ENCODE measurements around the gene SMIM9.
A peak's percentile ranks its signal among the peaks of the same experiment; 100 is the strongest.
"Not testable (repeated sequence)": the region's sequence is repeated elsewhere in the genome, so short reads cannot be mapped to it uniquely, and the experiment has no call there.

Gene SMIM9

DNA sequence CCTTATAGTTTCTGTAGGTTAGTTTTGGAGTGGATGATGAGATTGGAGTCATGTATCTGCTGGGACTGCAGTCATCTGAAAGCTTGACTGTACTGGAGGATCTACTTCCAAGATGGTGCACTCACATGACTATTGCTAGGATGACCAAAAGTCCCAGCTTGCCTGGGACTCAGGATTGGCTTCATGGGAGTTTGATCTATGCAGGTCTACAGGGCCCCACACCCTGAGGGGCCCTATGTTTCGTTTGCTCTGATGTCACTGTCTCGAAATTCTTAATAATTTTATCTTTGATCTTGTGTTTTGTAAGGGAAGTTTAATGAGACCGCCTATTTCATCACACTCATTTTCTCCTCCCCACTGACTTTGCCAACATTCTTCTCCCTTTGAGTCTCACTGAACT is at the start of gene SMIM9:
Gene SMIM9 (minus strand): TSS at position 101 of the 400 bp plus-strand sequence. CDS start 3,806 bp downstream, outside the sequence.
- DNase-seq: no peak

DNA sequence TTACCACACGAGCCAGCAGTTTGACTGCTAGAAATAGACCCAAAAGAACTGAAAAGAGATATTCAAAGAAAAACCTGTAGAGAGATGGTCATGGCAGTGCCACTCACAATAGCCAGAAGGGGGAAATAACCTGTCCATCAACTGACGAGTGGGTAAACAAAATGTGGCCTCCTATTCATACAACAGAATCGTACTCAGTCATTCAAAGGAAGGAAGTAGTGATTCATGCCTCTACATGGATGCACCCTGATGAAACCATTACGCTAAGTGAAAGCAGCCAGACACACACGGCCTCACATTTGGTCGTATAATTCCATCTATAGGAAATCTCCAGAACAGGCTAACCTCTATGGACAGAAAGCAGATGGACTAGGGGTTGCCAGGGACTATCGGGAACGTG is 49.6 kb upstream of the SMIM9 start:
- not testable (repeated sequence) for DNase-seq

DNA sequence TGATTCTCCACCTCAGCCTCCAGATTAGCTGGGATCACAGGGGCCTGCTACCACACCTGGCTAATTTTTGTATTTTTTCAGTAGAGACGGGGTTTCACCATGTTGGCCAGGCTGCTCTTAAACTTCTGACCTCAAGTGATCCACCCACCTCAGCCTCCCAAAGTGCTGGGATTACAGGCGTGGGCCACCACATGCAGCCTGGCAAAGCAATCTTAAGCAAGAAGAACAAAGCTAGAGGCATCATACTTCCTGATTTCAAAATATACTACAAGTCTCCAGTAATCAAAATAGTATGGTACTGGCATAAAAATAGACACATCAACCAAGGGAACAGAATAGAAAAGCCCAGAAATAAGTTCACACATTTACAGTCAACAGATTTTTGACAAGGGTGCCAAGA is 38.9 kb upstream of the SMIM9 start:
- DNase-seq: no peak

DNA sequence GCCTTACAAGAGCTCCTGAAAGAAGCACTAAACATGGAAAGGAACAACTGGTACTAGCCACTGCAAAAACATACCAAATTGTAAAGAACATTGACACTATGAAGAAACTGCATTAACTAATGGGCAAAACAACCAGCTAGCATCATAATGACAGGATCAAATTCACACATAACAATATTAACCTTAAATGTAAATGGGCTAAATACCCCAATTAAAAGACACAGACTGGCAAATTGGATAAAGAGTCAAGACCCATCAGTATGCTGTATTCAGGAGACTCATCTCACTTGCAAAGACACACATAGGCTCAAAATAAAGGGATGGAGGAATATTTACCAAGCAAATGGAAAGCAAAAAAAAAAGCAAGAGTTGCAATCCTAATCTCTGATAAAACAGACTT is 34.1 kb upstream of the SMIM9 start:
- DNase-seq: not testable (repeated sequence)

DNA sequence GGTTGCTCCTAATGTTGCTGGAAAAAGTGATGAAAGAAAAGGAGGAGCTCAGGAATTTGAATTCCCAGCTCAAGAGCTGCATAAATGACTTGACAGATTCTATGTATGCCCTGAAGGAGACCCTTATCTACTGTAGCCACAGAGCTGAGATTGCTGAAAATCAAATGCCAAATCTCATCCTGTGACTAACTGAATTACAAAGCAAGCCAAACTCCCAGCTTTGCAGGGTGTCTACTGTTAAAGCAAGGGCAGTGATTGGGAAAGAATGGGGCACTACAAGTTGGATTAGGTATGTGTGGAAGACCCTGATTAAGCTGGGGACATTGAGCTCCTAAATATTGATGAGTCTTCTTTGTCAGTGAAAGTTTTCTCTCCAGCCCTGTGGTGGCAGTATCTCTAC is 20.8 kb upstream of the SMIM9 start:
- no peak for DNase-seq

DNA sequence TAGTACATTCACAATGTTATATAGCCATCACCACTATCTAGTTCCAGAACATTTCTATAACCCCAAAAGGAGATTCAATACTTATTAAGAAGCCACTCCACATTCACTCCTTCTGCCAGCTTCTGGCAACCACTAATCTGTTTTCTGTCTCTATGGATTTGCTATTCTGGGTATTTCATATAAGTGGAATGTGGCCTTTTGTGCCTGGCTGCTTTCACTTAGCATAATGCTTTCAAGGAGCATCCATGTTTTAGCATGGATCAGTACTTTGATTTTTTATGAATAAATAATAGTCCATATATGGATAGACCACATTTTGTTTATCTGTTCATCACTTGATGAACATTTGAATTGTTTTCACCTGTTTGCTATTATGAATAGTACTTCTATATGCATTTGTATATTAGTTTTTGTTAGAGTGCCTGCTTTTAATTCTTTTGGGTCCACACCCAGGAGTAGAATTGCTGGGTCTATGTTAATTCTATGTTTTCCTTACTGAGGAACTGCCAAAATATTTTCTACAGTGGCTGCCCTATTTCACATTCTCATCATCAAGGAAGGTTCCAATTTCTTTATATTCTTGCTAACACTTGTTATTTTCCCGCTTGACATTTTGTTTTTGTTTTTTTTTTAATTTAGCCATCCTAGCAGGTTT is 16.6 kb upstream of the SMIM9 start:
- no peak for DNase-seq

DNA sequence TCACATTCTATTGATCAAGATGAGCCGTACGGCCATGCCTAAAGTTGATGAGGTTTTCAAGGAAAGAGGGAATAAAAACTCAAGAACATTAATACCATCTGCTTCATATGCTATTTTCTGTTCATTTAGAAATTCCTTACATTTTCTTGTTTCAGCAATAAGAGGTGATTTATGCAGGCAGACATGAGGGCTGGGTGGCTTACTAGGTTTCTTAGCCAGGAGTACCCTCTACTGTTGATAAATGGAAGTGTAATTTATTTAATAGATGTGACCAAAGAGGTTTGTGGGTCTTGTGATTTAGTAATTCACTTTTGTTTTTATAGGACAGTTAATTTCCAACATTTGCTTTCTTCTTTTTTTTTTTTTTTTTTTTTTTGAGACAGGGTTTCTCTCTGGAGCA is 6.4 kb upstream of the SMIM9 start:
- peak; percentile 59 for DNase-seq

DNA sequence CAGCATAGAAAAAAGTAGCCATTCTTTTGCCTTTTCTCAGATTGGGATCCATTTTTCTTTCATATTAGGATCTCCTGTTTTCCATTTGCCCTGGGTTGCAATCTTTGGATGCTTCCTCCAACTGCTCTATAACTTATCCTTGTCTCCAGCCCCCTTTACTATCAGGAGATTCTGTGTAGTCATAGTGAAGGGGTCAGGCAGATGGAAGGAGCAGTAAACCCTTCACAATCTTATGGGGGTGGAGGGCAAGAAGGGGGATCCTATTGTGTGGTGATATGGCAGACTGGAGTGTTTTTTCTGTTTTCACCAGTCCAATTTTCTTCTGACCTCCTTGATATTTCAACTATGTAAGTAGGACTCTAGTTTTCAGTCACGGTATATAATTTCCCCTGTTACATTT is 1.7 kb upstream of the SMIM9 start:
- no peak for DNase-seq

DNA sequence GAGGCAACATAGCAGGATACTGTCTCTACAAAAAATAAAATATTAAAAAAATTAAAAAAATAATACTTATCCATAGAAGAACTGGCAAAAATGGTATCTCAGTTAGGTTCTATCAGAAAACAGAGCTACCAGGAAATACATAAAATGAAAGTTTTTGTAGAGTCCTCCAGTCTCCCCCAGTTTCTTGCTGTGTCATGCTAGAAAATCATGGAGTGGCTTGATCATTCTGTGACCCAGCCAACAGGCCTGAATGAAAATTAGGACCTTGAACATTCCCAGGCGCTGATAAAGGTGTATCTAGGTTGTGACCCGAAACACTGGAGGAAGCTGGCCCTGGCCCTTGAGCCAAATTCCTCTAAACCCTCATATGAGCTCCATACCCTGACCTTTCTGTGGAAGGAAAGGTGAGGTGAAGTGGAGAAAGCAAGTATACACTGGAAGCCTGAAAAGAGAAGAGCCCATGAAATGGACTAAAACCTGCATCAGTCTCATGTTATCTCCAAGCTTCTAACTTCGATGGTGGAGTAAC is 652 bp downstream of the SMIM9 start:
- no peak for DNase-seq

DNA sequence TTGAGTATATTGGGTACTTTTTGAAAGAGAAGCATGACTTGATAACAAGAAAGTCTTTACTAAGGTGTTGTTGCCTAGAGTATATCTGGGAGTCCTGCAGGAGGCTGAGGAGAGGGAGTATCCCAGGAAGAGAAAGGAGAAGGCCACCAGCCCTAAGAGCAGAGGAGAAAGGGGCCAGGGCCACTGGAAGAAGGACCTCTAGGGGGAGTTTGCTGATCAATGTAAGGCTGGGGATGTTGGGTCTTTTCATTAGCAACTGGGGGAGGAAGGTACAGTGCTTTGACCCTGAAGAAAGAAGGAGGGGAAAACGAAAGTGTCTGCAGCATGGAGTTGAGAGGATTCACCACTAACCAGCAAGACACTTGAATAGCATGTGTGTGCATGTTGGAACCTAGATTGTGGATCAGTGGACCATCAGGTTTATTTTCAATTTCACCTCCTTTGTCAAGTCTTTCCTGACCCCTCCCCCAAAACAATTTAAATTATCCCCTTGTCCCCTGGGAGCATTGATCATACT is 4.5 kb downstream of the SMIM9 start:
- DNase-seq: no peak

DNA sequence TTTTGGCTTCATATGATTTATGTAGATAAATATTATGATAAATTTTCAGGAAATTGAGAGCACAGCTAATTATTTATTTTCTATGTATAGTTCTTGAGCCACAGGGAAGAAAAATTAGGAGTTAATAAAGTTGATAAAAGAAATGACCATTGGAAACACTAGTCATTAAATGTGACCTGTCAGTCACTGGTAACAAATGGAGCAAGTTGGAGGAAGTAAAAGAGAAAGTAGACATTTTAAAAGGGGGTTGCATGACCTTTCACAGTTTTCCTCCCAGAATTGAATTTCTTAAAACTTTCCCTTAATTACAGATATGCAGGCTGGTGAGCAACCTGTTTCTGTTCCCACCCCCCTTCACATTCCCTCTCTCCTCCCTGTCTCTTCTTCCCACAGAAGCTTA is 5.3 kb downstream of the SMIM9 start:
- DNase-seq: no peak

DNA sequence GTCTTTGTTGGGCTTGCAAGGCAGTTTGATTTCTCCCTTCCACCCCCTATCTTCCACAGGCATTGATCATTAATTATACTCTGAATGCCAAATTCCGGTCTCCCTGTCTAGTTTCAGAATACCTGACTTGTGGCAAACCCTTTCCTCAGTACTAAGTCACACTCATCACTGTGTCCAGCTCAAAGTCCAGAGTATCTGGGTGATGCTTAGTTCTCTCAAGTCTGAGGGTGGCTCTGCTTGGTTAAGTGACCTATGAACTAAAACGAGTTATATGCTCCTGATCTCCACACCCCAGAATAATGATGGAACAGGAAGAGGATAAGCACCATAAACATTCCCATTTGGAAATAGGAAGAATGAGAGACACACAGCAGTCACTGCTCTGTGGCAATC is 6.5 kb downstream of the SMIM9 start:
- no peak for DNase-seq

DNA sequence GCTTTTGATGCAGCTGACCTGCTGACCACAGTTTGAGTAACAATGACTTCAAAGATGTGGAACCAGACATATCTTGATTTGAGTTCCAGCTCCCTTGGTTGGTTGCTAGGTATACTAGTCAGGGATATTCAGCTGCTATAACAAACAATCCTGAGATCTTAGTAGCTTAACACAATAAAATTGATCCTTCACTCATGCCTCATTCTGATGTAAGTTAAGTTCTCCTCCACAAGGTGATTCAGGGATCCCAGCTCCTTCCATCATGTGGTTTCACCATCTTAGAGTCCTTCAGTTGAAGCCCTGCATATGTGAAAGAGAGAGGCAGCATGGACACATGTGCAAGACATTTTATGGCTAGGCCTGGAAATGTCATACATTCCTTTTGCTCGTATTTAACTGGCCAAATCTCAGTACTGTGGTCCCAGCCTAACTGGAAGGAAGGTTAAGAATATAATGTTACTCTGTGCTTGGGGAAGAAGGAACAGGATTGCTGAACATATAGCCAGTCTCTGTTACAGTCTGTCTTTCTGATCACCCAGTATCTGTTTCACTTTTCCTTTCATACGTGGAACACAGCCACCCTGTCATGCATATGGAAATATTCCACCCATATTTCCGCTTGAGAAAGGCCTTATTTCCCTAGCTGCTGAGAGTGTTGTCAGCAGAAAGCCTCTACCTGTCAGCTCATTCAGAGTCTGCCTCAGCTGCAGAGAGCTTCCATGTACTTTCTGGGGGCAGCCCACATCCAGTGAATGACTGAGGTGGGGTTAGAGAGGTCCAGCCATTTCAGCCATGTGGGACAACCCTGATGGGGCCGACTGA is 7.1 kb downstream of the SMIM9 start:
- no peak for DNase-seq

DNA sequence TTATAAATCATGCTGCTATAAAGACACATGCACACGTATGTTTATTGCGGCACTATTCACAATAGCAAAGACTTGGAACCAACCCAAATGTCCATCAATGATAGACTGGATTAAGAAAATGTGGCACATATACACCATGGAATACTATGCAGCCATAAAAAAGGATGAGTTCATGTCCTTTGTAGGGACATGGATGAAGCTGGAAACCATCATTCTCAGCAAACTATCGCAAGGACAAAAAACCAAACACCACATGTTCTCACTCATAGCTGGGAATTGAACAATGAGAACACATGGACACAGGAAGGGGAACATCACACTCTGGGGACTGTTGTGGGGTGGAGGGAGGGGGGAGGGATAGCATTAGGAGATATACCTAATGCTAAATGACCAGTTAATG is 8.9 kb downstream of the SMIM9 start:
- not testable (repeated sequence) for DNase-seq

DNA sequence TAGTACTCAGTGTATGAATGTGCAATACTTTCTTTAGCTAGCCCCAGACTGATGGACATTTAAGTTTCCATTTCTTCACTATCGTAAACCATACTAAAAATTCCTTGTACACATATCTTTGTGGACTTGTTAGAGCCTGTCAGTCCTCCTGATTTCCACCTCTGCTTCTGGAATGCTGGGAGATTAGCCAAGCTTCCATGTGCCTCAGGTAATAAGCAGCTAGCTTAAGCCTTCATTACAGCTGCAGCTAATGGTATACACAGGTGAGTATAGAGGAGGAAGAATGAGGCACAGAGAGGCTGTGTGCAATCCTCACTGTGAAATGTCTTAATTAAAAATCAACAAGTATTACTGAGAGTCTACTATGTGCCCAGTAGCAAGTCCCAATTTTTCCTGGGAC is 9.8 kb downstream of the SMIM9 start:
- DNase-seq: no peak

DNA sequence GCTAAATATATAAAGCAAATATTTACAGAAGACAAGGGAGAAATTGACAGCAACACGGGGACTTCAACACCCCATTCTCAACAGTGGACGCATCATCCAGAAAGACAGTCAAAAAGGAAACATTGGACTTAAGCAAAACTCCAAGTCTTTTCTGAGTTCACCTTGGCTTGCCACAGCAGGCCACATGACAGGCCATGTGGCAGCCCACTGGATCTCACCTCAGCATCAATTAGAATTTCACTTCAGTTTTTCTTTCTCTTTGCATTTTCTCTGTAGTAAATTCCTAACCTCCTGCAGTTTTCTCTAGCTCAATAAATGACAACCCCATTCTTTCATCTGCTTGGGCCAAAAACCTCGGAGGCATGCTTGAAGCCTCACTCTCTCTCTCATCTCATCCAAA is 12.4 kb downstream of the SMIM9 start:
- no peak for DNase-seq

DNA sequence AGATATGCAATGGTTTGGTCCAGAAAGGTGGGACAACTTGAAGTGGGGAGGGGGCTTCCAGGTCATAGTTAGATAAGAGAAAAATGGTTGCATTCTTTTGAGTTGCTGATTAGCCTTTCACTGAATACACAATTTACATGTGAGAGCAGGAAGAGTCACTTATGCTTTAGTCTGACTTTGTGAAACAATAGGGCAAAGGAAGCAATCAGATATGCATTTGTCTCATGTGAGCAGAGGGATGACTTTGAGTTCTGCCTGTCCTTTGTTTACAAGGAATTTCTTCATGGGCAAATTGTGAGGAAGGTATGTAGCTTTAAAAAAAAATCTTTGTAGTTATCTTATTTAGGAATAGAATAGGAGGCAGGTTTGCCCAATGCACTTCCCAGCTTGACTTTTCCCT is 12.9 kb downstream of the SMIM9 start:
- DNase-seq: no peak

DNA sequence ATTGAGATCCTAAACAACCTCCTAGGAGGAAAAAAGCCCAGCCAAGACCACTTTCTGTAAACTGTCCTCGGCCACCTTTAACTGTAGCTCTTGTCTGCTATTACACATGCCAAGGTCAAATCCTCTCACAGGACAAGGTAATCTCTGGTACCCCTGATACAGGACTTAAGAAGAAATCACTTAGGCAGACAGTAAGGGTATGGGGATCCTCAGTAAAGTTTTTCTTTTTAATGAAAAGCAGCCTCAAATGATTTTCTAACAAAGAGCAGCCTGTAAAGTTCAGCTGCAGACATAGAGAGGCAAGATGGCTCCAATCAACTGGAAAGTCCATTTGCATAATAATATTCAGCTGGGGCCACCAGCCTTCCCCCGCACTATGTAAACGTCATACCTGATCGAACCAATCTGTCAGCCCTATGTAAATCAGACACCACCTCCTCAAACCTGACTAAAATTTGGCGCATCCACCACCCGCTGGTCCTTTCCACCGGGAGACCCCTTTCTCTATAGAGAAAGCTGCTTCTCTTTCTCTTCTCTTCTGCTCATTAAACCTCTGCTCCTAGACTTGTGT is 14.6 kb downstream of the SMIM9 start:
- no peak for DNase-seq

DNA sequence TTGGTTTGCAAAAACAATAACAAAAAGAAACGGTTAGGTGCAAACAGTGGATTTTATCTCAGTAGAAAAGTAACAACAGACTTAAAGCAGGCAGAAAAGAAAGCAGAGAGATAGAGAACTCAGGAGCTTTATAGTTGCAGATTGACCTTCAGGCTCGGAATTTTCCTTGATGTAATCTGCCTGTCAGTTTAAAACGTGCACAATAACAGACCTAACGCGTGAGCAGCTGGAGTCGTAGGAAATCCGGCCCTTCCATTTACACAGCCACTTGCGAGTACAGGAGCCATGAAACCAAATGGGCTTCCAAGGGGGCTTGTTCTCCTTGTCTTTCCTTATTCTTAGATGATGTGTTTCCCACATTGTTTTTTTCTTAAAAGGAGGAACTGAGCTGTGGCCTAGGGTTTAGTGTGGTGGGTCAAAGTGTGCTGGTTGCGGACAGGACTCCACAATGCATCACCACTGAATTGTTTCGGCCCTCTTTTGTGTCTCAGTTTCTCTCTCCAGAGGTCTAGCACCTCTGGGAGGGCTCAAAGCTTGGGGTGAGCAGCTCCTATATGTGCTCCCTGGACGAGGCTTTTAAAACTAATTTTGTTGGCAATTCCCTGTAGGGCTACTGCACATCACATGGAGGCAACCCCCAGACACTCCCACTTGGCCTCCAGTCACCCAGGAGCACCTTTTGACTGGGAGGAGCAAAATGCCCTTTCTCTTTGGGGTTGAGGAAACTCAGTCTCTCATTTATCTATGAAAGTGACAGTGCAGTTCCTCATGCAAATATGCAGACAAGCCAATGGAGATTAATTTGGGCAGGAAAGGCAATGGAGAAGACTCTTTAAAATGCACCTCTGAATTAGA is 15.3 kb downstream of the SMIM9 start:
- no peak for DNase-seq

DNA sequence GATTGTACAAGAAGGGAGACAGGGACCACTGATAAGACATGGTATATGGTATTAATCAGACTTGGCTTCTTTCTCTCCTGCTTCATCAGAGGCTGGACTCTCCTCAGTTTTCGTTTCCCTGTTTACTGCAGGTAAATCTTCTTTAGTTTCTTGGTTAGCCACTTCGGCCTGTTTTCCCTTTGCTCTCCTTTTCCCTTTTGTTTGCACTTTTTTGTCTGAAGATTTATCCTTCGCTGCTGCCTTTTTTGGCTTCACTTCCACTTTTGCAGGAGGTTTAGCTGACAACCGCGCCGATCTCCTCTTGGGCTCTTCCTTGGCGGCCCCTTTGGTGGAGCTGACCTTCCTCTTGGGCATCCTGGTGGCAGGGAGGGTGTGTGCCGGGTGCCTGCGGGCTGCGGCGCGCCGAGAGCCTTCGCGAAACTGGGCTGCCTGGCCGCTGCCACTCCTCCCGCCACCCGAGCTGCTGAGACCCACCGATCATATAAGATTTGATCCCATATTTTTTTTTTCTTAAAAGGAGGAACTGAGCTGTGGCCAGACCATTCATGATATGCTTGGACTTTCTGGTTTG is 17.3 kb downstream of the SMIM9 start:
- DNase-seq: not testable (repeated sequence)

DNA sequence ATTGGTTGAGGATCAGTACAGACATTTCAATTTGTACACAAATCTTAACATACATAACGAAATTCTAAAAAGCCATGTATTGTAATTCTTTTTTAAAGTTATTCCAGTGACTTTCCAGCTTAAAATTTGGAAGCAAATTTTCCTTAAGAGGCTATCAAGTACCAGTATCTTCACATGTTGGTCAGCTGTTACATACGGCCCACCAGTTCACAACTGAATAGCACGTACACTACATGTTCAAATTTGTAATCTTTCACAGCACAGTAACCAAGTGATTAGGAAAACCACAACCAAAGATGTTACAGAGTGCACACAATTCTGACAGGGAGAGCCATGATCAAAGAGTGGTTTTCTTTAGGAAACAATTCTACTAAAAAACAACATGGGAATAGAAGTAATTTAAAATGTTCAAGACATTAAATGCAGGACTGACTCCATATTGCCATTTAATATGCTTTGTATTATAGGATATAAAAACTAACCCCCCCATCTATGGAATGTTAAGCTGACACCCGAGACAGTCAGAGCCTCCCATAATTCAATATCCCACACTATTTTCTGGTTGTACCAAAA is 18.1 kb downstream of the SMIM9 start:
- not testable (repeated sequence) for DNase-seq

DNA sequence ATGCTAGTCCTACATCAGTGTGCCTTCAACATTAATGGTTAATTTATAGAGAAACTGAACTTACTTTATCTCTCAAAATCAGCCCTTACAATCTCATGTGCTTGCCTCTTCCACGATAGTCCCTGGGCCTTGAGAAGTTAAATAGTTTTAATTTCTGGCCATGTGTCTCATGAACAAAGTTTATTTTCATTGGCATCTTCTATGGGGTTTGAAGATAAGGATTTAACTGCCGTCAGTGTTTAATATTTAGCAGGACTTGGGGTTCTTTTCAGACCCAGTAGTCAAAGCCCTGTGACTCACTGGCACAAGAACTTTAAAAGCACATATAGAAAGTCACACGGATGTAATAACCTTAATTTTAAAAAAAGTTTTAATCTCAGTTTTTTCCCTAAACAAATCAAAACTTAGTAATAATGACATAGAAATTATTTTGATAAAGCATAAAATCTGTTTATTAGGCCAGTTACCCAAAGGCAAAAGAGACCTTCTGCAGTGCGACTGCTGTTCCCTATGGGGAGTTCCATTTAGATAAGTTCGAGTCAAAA is 19.1 kb downstream of the SMIM9 start:
- DNase-seq: no peak
